PC-3 (cell line): ENCODE measurements around the gene AVP. TPM values are rescaled to one million over a fixed set of nuclear protein-coding genes. Genes with fewer than 3 reads are reported as not detected.
"Not testable (repeated sequence)": the region's sequence is repeated elsewhere in the genome, so short reads cannot be mapped to it uniquely, and the experiment has no call there.

ENCODE experiments used
- ATAC-seq: fragments of 200-7000 bp; cut with Tn5 transposase; 2 replicates; pipeline ENCODE4 v1.9.1; 2020; ENCODE audit warnings: mild to moderate bottlenecking, moderate library complexity
- BruUV-seq: library from RNA; stranded (reverse); fragments of 400-500 nt; replicated peaks from 2 replicates; lab custom pipeline; 2021; lab: Mats Ljungman, UMichigan
- CTCF ChIA-PET: fragments of 300-600 bp; sonication (Branson Sonifier 250); formaldehyde crosslinking; loops from one replicate; lab custom pipeline; 2022; ENCODE audit warnings: antibody characterized with exemption; lab: Charles Lee
- POLR2A ChIA-PET: fragments of 300-600 bp; sonication (Branson Sonifier 250); formaldehyde crosslinking; loops from one replicate; lab custom pipeline; 2022; ENCODE audit warnings: antibody characterized with exemption; ENCODE audit not compliant: unreplicated experiment; lab: Charles Lee
- DNase-seq: peaks from one replicate; pipeline ENCODE4 v3.0.0-alpha.2; 2015
- H2AFZ ChIP-seq: fragments of 300-600 bp; sonication (generic); 2 replicates; pipeline ENCODE4 v1.6.0; 2016; ENCODE audit warnings: antibody characterized with exemption, low read length
- H3F3A ChIP-seq: fragments of 300-600 bp; sonication (generic); one replicate; pipeline ENCODE4 v1.6.0; 2017; ENCODE audit warnings: antibody characterized with exemption, low read length, control low read depth, mild to moderate bottlenecking; ENCODE audit not compliant: unreplicated experiment
- H3K27ac ChIP-seq: fragments of 300-600 bp; sonication (generic); 2 replicates; pipeline ENCODE4 v1.5.1; 2016; ENCODE audit warnings: mild to moderate bottlenecking, low read length
- H3K27me3 ChIP-seq: fragments of 300-600 bp; sonication (generic); 2 replicates; pipeline ENCODE4 v1.6.1; 2016; ENCODE audit warnings: low read length, mixed read lengths
- H3K36me3 ChIP-seq: fragments of 300-600 bp; sonication (generic); 2 replicates; pipeline ENCODE4 v1.6.1; 2016; ENCODE audit warnings: low read depth, mixed run types, low read length, mixed read lengths
- H3K4me1 ChIP-seq: fragments of 300-600 bp; sonication (generic); 2 replicates; pipeline ENCODE4 v1.5.1; 2016; ENCODE audit warnings: low read length; ENCODE audit not compliant: insufficient read depth
- H3K4me2 ChIP-seq: fragments of 300-600 bp; sonication (generic); 2 replicates; pipeline ENCODE4 v1.6.0; 2016; ENCODE audit warnings: low read length
- H3K4me3 ChIP-seq: fragments of 300-600 bp; sonication (generic); 2 replicates; pipeline ENCODE4 v1.5.1; 2016; ENCODE audit warnings: mild to moderate bottlenecking, low read length, mixed read lengths
- H3K79me2 ChIP-seq: fragments of 300-600 bp; sonication (generic); 2 replicates; pipeline ENCODE4 v1.6.1; 2017; ENCODE audit warnings: low read length, mixed read lengths
- H3K9ac ChIP-seq: fragments of 300-600 bp; sonication (generic); 2 replicates; pipeline ENCODE4 v1.6.0; 2016; ENCODE audit warnings: mild to moderate bottlenecking, low read length
- H3K9me2 ChIP-seq: fragments of 300-600 bp; sonication (generic); replicated peaks from 2 replicates; pipeline ENCODE4 v1.6.1; 2016; ENCODE audit warnings: mixed run types, low read length, mixed read lengths
- H3K9me3 ChIP-seq: fragments of 300-600 bp; sonication (generic); 2 replicates; pipeline ENCODE4 v1.6.1; 2016; ENCODE audit warnings: low read length, mixed read lengths
- H4K20me1 ChIP-seq: fragments of 300-600 bp; sonication (generic); 2 replicates; pipeline ENCODE4 v1.6.1; 2016; ENCODE audit warnings: low read length, mixed read lengths
- EZH2 ChIP-seq: fragments of 300-600 bp; sonication (generic); IDR thresholded peaks from one replicate; pipeline ENCODE4 v1.6.1; 2017; ENCODE audit warnings: antibody characterized with exemption, mild to moderate bottlenecking, low read length; ENCODE audit not compliant: unreplicated experiment
- EZH2phosphoT487 ChIP-seq: fragments of 300-600 bp; sonication (generic); IDR thresholded peaks from 2 replicates; pipeline ENCODE4 v1.6.1; 2018; ENCODE audit warnings: mild to moderate bottlenecking, antibody characterized with exemption, low read length, borderline replicate concordance
- intact Hi-C: fragments of 100-400 bp; cut with micrococcal nuclease; formaldehyde crosslinking; loops from 2 replicates; pipeline ENCODE4 v1.9.0; 2023
- total RNA-seq: library from RNA; depleted of rRNA; stranded (reverse); fragments of >200 nt; gene quantifications from 2 replicates; pipeline ENCODE4 v1.2.3, GENCODE V29; 2014
- TF ChIP-seq, protein P1 (sequence below): fragments of 300-600 bp; sonication (generic); conservative IDR thresholded peaks from 2 replicates; pipeline ENCODE4 v1.5.1; 2017; ENCODE audit warnings: antibody characterized with exemption, low read depth, mild to moderate bottlenecking, low read length

Gene AVP
- total RNA-seq, 1 experiment from 2014 or later, result not detected

DNA sequence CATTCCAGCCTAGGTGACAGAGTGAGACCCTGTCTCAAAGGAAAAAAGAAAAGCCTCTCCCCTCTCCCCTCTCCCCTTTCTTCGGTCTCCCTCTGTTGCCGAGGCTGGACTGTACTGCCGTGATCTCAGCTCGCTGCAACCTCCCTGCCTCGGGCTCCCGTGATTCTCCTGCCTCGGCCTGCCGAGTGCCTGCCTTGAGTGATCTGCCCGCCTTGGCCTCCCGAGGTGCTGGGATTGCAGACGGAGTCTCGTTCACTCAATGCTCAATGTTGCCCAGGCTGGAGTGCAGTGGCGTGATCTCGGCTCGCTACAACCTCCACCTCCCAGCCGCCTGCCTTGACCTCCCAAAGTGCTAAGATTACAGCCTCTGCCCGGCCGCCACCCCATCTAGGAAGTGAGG lies 39.6 kb upstream of the AVP start:
- H3K79me2 ChIP-seq, H3K9me3 ChIP-seq, H2AFZ ChIP-seq, CTCF ChIA-PET, BruUV-seq, DNase-seq, ATAC-seq, H3F3A ChIP-seq, H3K36me3 ChIP-seq, H3K27me3 ChIP-seq, H3K9ac ChIP-seq, H3K4me2 ChIP-seq, H4K20me1 ChIP-seq, H3K9me2 ChIP-seq, intact Hi-C loops, POLR2A ChIA-PET, H3K4me3 ChIP-seq: not testable (repeated sequence)
- 0 out of 2 replicates have a peak overlapping the region, but pooled peaks have one; percentile 54 for H3K27ac ChIP-seq
- peaks cover 13% of the 10 kb centered on the region for H3K4me1 ChIP-seq

DNA sequence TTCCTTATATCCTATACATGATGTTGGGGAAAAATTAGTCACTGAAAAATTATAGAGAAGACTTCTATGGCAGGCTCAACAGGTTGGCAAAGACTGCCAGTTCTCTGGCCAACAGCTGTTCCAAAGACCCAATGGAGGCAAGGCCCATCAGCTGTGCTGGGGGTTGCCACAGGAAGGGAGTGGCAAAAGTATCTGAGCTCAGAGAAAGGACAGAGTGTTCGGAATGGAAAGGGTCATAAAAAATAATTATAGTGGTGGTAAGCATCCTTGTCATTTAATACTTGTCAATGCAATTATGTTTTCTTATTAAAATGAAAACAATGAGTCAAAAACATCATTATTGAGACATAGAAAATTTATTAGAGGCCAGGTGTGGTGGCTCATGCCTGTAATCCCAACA lies 39.0 kb upstream of the AVP start:
- H3K4me2 ChIP-seq, result no peak overlapping the region
- no peak overlapping the region for H3K9ac ChIP-seq
- peaks cover 7% of the 10 kb centered on the region; the same call in 1 of the 2 replicates for H3K36me3 ChIP-seq
- peak overlapping the region; percentile 54 for H3K27ac ChIP-seq
- no peaks in the 10 kb centered on the region for H3K9me2 ChIP-seq
- TSS peak; percentile 69 for BruUV-seq
- POLR2A ChIA-PET, result no interaction called here
- ATAC-seq (peak; percentile 72), DNase-seq (no peak)
- CTCF ChIA-PET, result no interaction called here
- H3K79me2 ChIP-seq, result no peaks in the 10 kb centered on the region
- TF ChIP-seq, protein P1, sequence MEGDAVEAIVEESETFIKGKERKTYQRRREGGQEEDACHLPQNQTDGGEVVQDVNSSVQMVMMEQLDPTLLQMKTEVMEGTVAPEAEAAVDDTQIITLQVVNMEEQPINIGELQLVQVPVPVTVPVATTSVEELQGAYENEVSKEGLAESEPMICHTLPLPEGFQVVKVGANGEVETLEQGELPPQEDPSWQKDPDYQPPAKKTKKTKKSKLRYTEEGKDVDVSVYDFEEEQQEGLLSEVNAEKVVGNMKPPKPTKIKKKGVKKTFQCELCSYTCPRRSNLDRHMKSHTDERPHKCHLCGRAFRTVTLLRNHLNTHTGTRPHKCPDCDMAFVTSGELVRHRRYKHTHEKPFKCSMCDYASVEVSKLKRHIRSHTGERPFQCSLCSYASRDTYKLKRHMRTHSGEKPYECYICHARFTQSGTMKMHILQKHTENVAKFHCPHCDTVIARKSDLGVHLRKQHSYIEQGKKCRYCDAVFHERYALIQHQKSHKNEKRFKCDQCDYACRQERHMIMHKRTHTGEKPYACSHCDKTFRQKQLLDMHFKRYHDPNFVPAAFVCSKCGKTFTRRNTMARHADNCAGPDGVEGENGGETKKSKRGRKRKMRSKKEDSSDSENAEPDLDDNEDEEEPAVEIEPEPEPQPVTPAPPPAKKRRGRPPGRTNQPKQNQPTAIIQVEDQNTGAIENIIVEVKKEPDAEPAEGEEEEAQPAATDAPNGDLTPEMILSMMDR, result no peak
- TF ChIP-seq EZH2, result no peak
- TF ChIP-seq EZH2phosphoT487, result no peak
- H3F3A ChIP-seq, result no peaks in the 10 kb centered on the region
- no peaks in the 10 kb centered on the region for H3K9me3 ChIP-seq
- intact Hi-C loops, result no loop called here
- H3K4me1 ChIP-seq, result peaks cover 13% of the 10 kb centered on the region
- no peak overlapping the region for H3K4me3 ChIP-seq
- H4K20me1 ChIP-seq, result no peaks in the 10 kb centered on the region
- H2AFZ ChIP-seq, result no peak overlapping the region
- no peaks in the 10 kb centered on the region for H3K27me3 ChIP-seq

DNA sequence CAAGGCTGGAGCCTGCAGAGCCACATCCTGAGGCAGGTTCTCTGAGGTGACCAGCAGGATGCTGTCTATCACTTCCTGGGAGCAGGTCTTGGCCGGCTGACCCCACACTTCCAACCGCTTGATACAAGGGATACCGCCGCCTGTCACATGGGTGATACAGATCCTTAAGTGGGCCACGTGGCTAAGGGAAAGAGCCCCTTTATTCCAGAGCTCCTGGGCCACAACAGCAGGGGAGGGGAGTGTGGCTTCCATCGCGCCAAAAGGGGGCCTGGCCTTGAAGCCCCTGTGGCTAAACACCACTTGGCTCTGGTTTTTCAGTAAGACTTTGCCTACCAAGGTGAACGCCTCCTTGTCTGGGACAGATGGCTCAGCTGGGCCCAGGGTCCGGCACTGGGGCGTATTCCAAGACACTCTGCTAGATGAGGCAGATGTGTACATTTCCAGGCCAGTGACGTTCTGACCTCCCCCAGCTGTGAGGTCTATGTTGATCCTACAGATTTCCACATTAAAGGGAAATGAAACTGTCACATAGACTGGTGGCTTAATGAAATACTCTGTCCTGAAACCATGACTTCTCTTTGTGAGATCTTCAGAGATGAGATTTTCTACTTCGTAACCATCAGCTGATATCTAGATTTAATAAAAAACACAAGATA lies 37.6 kb upstream of the AVP start:
- Histone ChIP-seq H3K27me3 (no peaks in the 10 kb centered on the region), H4K20me1 (no peaks in the 10 kb centered on the region), H3K79me2 (no peaks in the 10 kb centered on the region), H3K9ac (no peak overlapping the region), H3K4me3 (no peak overlapping the region), H2AFZ (no peak overlapping the region), H3F3A (no peaks in the 10 kb centered on the region), H3K9me2 (no peaks in the 10 kb centered on the region), H3K4me1 (peaks cover 13% of the 10 kb centered on the region), H3K27ac (peak overlapping the region; percentile 54; the same call in 1 of the 2 replicates), H3K4me2 (no peak overlapping the region), H3K9me3 (no peaks in the 10 kb centered on the region), H3K36me3 (peaks cover 7% of the 10 kb centered on the region; the same call in 1 of the 2 replicates)
- TF ChIP-seq, protein P1, result no peak
- TF ChIP-seq EZH2phosphoT487, result no peak
- TF ChIP-seq EZH2, result no peak
- DNase-seq (no peak), ATAC-seq (no peak)
- ChIA-PET POLR2A (interaction anchor here (0.6 kb wide), 1 partner anchor 43 kb away, joined by 3 read pairs; no protein-coding TSS in a partner anchor), CTCF (no interaction called here)
- no TSS peak for BruUV-seq
- intact Hi-C loops, result no loop called here
